GM12873 (cell line): Measurements from ENCODE around the gene CER1.
A peak's percentile ranks its signal among the peaks of the same experiment; 100 is the strongest.

Source experiments
- TF ChIP-seq, protein P1 (sequence below): IDR thresholded peaks from 2 replicates; pipeline ENCODE4 v1.5.1; 2012; ENCODE audit warnings: low read depth, mild to moderate bottlenecking, moderate library complexity, low read length, control low read depth; ENCODE audit not compliant: insufficient read depth; ENCODE audit errors: missing control alignments

CER1 gene, protein sequence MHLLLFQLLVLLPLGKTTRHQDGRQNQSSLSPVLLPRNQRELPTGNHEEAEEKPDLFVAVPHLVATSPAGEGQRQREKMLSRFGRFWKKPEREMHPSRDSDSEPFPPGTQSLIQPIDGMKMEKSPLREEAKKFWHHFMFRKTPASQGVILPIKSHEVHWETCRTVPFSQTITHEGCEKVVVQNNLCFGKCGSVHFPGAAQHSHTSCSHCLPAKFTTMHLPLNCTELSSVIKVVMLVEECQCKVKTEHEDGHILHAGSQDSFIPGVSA

DNA sequence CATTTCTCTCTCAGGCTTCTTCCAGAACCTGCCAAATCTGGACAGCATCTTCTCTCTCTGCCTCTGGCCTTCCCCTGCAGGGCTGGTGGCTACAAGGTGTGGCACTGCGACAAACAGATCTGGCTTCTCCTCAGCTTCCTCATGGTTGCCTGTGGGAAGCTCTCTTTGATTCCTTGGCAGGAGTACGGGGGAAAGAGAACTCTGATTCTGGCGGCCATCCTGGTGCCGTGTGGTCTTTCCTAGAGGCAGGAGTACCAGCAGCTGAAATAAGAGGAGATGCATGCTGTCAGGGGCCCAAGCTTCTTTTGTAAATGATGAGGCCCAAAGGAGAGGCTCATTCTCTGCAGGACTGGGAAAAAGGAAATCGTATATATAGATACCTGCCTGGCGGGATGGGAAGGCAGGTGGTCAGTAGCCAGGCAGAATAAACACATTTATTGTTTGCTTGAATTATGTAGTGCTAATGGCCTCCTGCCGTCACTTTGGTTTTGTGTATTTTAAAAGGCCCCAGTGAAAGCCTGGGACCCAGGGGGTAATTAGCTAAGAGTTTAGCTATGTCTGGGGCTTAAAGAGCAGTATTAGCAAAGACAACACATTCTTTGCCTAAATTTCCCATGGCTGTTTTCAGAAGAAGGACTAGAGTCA is at the start of gene CER1:
Gene CER1, minus strand, starts transcription at position 343 of the 645 bp plus-strand sequence. Its CDS starts 61 bp downstream, at position 282.
- TF ChIP-seq, protein P1, sequence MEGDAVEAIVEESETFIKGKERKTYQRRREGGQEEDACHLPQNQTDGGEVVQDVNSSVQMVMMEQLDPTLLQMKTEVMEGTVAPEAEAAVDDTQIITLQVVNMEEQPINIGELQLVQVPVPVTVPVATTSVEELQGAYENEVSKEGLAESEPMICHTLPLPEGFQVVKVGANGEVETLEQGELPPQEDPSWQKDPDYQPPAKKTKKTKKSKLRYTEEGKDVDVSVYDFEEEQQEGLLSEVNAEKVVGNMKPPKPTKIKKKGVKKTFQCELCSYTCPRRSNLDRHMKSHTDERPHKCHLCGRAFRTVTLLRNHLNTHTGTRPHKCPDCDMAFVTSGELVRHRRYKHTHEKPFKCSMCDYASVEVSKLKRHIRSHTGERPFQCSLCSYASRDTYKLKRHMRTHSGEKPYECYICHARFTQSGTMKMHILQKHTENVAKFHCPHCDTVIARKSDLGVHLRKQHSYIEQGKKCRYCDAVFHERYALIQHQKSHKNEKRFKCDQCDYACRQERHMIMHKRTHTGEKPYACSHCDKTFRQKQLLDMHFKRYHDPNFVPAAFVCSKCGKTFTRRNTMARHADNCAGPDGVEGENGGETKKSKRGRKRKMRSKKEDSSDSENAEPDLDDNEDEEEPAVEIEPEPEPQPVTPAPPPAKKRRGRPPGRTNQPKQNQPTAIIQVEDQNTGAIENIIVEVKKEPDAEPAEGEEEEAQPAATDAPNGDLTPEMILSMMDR = no peak

DNA sequence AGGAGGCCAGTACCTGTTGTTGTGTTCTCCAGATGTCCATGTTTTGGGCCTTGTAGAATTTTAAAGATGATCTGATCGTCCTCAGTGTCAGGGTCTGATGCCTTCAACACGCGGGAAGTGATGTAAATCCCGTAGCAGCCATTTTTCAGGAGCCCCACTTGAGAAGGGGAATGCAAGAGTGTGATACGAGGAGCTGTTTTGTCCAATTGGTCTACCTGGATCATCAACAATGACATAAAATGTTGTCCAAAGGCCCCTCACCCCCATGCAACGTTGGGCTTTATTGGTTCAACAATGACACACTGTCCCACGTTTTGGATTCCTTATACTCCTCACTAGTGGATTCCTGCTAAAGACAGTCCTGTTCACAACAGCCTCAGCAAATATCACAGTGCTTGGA is 48.1 kb upstream of the CER1 start:
- TF ChIP-seq, protein P1 = no peak

DNA sequence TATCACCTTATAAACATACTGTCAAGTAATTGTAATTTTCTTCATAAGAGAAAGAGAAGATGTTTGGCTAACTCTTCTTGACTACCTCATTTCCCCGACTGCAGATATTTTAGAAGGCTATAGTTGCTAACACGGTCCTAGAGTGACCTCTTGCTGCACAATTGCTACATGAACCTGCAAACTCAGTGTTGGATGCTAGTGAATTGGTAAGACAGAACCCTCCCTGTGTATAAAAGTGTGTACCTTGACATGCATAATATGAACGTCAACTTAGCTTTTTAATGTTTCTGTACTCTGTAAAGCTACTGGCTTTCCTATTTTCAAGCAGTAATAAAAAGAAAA is 46.7 kb upstream of the CER1 start:
- TF ChIP-seq, protein P1 = peak; percentile 58

DNA sequence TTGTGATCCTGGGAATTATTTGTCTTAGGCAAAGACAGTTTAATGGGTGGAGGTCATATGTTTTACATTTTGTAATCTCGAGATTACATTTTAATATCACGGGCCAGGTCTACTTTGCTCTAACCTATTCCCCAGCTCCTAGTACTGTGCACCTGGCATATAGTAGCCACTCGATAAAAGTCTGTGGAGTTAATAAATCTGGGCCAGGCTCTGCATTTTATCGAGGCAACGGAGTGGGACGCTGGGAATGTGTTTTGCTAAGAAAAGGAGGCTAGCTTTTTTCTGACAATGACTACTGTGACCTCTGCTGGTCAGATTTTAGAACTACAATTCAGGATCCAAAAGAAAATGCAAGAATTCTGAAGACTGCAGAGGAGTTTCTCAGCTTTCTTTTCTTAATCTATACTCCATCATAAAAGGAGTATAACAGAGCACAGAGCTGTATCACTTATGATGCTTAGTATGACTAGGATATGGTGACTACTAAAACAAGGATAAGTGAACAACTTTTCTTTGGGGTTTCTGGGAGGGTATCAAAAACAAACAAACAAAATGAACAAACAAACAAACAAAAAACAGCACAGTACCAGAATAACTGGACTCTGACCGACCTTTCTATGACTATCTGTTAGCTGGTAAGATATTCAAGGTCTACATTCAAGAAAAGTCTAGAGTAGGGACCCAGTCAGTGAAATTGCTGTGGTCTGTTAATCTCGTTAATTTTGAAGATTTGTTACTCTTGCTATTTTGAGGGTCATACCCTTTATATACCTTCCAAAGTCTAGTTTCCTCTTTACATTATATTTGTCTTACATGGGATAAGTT is 46.1 kb upstream of the CER1 start:
- TF ChIP-seq, protein P1 = peak; percentile 60

DNA sequence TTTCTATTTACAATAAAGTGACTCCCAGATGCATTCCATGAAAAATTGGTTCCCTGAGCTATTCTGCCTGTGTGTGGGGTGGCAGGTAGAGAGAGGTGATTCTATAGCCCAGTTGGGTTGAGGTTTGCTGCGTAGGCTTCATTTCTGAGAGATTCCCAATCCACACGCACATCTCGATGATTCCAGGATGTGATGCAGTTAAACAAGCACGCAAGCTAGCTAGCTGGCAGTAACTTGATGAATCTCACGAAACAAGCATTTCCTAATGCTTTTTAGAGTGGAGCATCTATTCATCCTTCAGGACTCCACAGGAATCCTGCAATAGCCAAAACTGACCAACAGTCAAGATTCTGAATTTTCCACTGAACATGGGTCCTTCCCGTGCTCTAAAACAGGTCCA is 43.8 kb upstream of the CER1 start:
- TF ChIP-seq, protein P1 = no peak

DNA sequence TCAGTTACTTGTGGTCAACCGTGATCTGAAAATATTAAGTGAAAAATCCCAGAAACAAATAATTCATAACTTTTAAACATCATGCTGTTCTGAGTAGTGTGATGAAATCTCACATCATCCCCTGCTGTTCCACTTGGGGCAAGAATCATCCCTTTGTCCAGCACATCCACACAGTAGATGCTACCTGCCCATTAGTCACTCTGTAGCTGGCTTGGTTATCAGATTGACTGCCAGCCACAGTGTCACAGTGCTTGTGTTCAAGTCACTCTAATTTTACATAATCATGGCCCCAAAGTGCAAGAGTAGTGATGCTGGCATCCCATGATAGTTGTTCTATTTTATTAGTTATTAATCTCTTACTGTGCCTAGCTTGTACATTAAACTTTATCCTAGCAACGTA is 39.1 kb upstream of the CER1 start:
- TF ChIP-seq, protein P1 = no peak

DNA sequence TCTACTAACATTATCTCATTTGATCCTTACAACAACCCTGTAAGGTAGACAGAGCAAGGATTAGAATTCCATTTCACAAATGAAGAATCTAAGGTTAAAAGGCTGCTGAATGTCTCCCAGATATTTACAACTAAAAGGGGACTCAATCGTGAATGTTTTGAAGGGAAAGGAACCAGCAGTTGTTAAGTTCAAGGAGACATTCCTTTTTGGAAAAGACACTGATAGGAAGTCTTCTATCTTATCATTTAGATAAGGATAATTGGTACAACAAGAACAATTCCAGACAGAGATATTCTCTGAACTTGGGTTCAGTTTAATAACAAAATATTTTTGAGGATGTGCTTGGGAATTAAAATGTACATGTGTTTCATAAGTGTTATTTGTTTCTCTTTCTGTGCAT is 37.5 kb upstream of the CER1 start:
- TF ChIP-seq, protein P1 = no peak
